Measurements from ENCODE around the gene SLC35A5. TPM values are rescaled to one million over a fixed set of nuclear protein-coding genes. Genes with fewer than 3 reads are reported as not detected.

The SLC35A5 gene
- total and polyA plus RNA-seq, 7 experiments from 2014 or later: 10.4 to 24.6 (median 20.6) TPM

GRCh38 chr3:112623213-112623612 is 61.4 kb downstream of the SLC35A5 start:
- Histone ChIP-seq H3K27me3 (ENCODE audit: control insufficient read depth in 2 of 2, insufficient read depth in 2 of 2, low read length in 2 of 2) (no peaks in the 10 kb centered on the region), H3K4me1 (ENCODE audit: control insufficient read depth in 2 of 2, insufficient read depth in 2 of 2, low read length in 2 of 2) (no peaks in the 10 kb centered on the region), H3K36me3 (ENCODE audit: control insufficient read depth in 2 of 3, insufficient read depth in 3 of 3, low read length in 3 of 3) (no peaks in the 10 kb centered on the region), H3K9me3 (ENCODE audit: control insufficient read depth in 2 of 3, low read length in 3 of 3) (no peaks in the 10 kb centered on the region), H3K27ac (ENCODE audit: low read depth, low read length) (no peak overlapping the region), H3K4me3 (ENCODE audit: low read length) (no peak overlapping the region)
- H3K27ac Mint-ChIP-seq: no peak overlapping the region
- ChIA-PET POLR2A (no interaction called here), CTCF (no interaction called here)
- intact Hi-C loops (cut with micrococcal nuclease): no loop called here
- no peak for ATAC-seq
- H3K4me1 Mint-ChIP-seq: peaks cover 0 to 2% (median 0%) of the 10 kb centered on the region in 7 donors
- peaks cover 0 to 22% (median 10%) of the 10 kb centered on the region in 5 donors for H3K27me3 Mint-ChIP-seq
- H3K4me3 Mint-ChIP-seq: no peak overlapping the region
- H3K36me3 Mint-ChIP-seq: no peaks in the 10 kb centered on the region
- H3K9me3 Mint-ChIP-seq: peaks cover 0 to 2% (median 0%) of the 10 kb centered on the region in 11 donors
- DNase-seq: no peak

DNA sequence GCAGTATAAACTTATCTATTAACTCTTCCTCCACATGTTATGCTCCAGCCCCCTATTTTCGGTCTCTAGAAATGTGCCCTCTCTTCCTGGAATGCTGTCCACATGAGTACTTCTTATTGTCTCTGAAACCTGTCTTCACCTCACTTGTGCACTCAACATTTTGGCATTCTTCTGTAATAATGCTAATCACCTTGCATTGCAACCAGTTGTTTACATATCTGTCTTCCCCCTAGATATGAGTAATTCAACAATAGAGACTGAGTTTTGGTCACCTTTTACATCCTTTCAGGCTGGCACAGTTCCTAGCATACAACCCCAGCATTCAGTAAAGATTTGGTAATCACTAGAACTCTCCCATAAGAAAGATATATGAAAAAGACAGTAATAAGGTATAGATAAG is 61.9 kb downstream of the SLC35A5 start:
- no peaks in the 10 kb centered on the region for H3K27me3 ChIP-seq (ENCODE audit: control insufficient read depth in 2 of 2, insufficient read depth in 2 of 2, low read length in 2 of 2)
- CTCF ChIA-PET: no interaction called here

DNA sequence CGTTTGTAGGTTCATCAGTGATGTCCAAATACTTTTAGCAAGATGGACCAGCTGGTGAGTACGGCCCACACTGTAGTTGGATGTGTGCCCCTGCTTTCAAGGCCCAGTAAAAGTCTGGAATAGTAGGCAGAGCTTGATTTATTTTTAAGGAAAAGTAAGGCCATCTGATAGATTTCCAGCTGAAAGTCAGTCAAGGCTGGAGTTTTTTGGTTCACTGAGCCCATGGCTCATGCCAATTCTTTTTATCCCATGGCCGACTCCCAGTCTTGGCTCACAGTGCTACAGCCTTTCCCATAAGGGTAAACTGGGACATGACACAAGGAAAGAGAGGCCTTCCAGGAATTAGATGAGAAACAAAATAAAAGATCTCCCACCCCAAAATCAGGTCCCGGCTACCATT is 65.6 kb downstream of the SLC35A5 start:
- Mint-ChIP-seq H3K9me3 (no peaks in the 10 kb centered on the region), H3K36me3 (no peaks in the 10 kb centered on the region), H3K4me1 (peaks cover 0 to 5% (median 0%) of the 10 kb centered on the region in 7 donors), H3K27me3 (peaks cover 0 to 16% (median 10%) of the 10 kb centered on the region in 5 donors), H3K4me3 (no peak overlapping the region), H3K27ac (no peak overlapping the region)
- Histone ChIP-seq H3K4me1 (ENCODE audit: control insufficient read depth in 2 of 2, insufficient read depth in 2 of 2, low read length in 2 of 2) (no peaks in the 10 kb centered on the region), H3K4me3 (ENCODE audit: low read length) (no peak overlapping the region), H3K27me3 (ENCODE audit: control insufficient read depth in 2 of 2, insufficient read depth in 2 of 2, low read length in 2 of 2) (no peaks in the 10 kb centered on the region), H3K9me3 (ENCODE audit: control insufficient read depth in 2 of 3, low read length in 3 of 3) (no peaks in the 10 kb centered on the region), H3K36me3 (ENCODE audit: control insufficient read depth in 2 of 3, insufficient read depth in 3 of 3, low read length in 3 of 3) (no peaks in the 10 kb centered on the region), H3K27ac (ENCODE audit: low read depth, low read length) (no peak overlapping the region)
- ChIA-PET CTCF (no interaction called here), POLR2A (no interaction called here)
- intact Hi-C loops (cut with micrococcal nuclease): no loop called here
- no peak for DNase-seq
- ATAC-seq: no peak

More for the DNA sequence above, 61.9 kb downstream of the SLC35A5 start:
- DNase-seq (no peak), ATAC-seq (no peak)
- Histone ChIP-seq H3K36me3 (ENCODE audit: control insufficient read depth in 2 of 3, insufficient read depth in 3 of 3, low read length in 3 of 3) (no peaks in the 10 kb centered on the region), H3K4me1 (ENCODE audit: control insufficient read depth in 2 of 2, insufficient read depth in 2 of 2, low read length in 2 of 2) (no peaks in the 10 kb centered on the region), H3K27ac (ENCODE audit: low read depth, low read length) (no peak overlapping the region), H3K4me3 (ENCODE audit: low read length) (no peak overlapping the region), H3K9me3 (ENCODE audit: control insufficient read depth in 2 of 3, low read length in 3 of 3) (no peaks in the 10 kb centered on the region)
- H3K4me1 Mint-ChIP-seq: peaks cover 0 to 2% (median 0%) of the 10 kb centered on the region in 7 donors
- intact Hi-C loops (cut with micrococcal nuclease): no loop called here
- H3K27me3 Mint-ChIP-seq: peaks cover 0 to 22% (median 10%) of the 10 kb centered on the region in 5 donors
- no peaks in the 10 kb centered on the region for H3K36me3 Mint-ChIP-seq
- no peak overlapping the region for H3K4me3 Mint-ChIP-seq
- peaks cover 0 to 2% (median 0%) of the 10 kb centered on the region in 11 donors for H3K9me3 Mint-ChIP-seq
- POLR2A ChIA-PET: no interaction called here
- no peak overlapping the region for H3K27ac Mint-ChIP-seq

- Mint-ChIP-seq H3K4me1 (peaks cover 0 to 5% (median 0%) of the 10 kb centered on the region in 7 donors), H3K27me3 (peaks cover 0 to 19% (median 9%) of the 10 kb centered on the region in 5 donors), H3K9me3 (no peaks in the 10 kb centered on the region), H3K27ac (no peak overlapping the region), H3K36me3 (no peaks in the 10 kb centered on the region), H3K4me3 (no peak overlapping the region)
- ATAC-seq (no peak), DNase-seq (no peak)
- Histone ChIP-seq H3K4me3 (ENCODE audit: low read length) (no peak overlapping the region), H3K27ac (ENCODE audit: low read depth, low read length) (no peak overlapping the region), H3K27me3 (ENCODE audit: control insufficient read depth in 2 of 2, insufficient read depth in 2 of 2, low read length in 2 of 2) (no peaks in the 10 kb centered on the region), H3K36me3 (ENCODE audit: control insufficient read depth in 2 of 3, insufficient read depth in 3 of 3, low read length in 3 of 3) (no peaks in the 10 kb centered on the region), H3K9me3 (ENCODE audit: control insufficient read depth in 2 of 3, low read length in 3 of 3) (no peaks in the 10 kb centered on the region), H3K4me1 (ENCODE audit: control insufficient read depth in 2 of 2, insufficient read depth in 2 of 2, low read length in 2 of 2) (no peaks in the 10 kb centered on the region)
- ChIA-PET POLR2A (no interaction called here), CTCF (no interaction called here)
- intact Hi-C loops (cut with micrococcal nuclease): no loop called here
These were observed 66.1 kb downstream of the SLC35A5 start for GRCh38 chr3:112627919-112628466.

DNA sequence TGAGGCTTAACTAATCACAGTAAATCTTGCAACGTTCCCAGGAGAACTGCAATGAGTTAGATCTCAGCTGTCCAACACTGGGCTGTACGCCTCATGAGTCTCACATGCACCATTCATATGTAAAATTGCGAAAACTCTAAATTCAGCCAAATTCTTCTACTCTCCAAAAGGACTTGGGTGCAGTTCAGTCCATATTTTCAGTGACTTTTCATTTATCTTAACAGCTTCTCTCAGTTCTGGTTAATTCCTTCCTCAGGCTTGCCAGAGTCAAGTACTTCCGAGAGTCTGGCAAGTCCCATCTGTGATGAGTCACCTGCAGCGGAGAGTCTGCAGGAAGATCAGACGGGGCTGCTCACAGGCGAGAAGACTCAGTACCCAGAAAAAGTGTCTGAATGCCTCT is 67.6 kb downstream of the SLC35A5 start:
- Histone ChIP-seq H3K4me3 (ENCODE audit: low read length) (no peak overlapping the region), H3K27me3 (ENCODE audit: control insufficient read depth in 2 of 2, insufficient read depth in 2 of 2, low read length in 2 of 2) (no peaks in the 10 kb centered on the region), H3K27ac (ENCODE audit: low read depth, low read length) (no peak overlapping the region), H3K9me3 (ENCODE audit: control insufficient read depth in 2 of 3, low read length in 3 of 3) (no peaks in the 10 kb centered on the region), H3K4me1 (ENCODE audit: control insufficient read depth in 2 of 2, insufficient read depth in 2 of 2, low read length in 2 of 2) (no peaks in the 10 kb centered on the region), H3K36me3 (ENCODE audit: control insufficient read depth in 2 of 3, insufficient read depth in 3 of 3, low read length in 3 of 3) (no peaks in the 10 kb centered on the region)
- peaks cover 0 to 5% (median 0%) of the 10 kb centered on the region in 7 donors for H3K4me1 Mint-ChIP-seq
- POLR2A ChIA-PET: no interaction called here
- DNase-seq: no peak
- peak; percentile 41 for ATAC-seq
- CTCF ChIA-PET: interaction anchor here (1.1 kb wide), 1 partner anchor 15 kb away, joined by 3 read pairs; no protein-coding TSS in a partner anchor
- no peak overlapping the region for H3K27ac Mint-ChIP-seq
- H3K36me3 Mint-ChIP-seq: no peaks in the 10 kb centered on the region
- H3K4me3 Mint-ChIP-seq: no peak overlapping the region
- peaks cover 0 to 15% (median 0%) of the 10 kb centered on the region in 5 donors for H3K27me3 Mint-ChIP-seq
- H3K9me3 Mint-ChIP-seq: no peaks in the 10 kb centered on the region
- intact Hi-C loops (cut with micrococcal nuclease): no loop called here

- Histone ChIP-seq H3K27me3 (ENCODE audit: control insufficient read depth in 2 of 2, insufficient read depth in 2 of 2, low read length in 2 of 2) (no peaks in the 10 kb centered on the region), H3K4me1 (ENCODE audit: control insufficient read depth in 2 of 2, insufficient read depth in 2 of 2, low read length in 2 of 2) (no peaks in the 10 kb centered on the region), H3K36me3 (ENCODE audit: control insufficient read depth in 2 of 3, insufficient read depth in 3 of 3, low read length in 3 of 3) (no peaks in the 10 kb centered on the region), H3K4me3 (ENCODE audit: low read length) (no peak overlapping the region), H3K27ac (ENCODE audit: low read depth, low read length) (no peak overlapping the region), H3K9me3 (ENCODE audit: control insufficient read depth in 2 of 3, low read length in 3 of 3) (no peaks in the 10 kb centered on the region)
- intact Hi-C loops (cut with micrococcal nuclease): no loop called here
- H3K9me3 Mint-ChIP-seq: no peaks in the 10 kb centered on the region
- H3K36me3 Mint-ChIP-seq: no peaks in the 10 kb centered on the region
- ChIA-PET POLR2A (no interaction called here), CTCF (interaction anchor here (0.6 kb wide), 1 partner anchor 23 kb away, joined by 5 read pairs; no protein-coding TSS in a partner anchor)
- ATAC-seq (no peak), DNase-seq (no peak)
- no peak overlapping the region for H3K27ac Mint-ChIP-seq
- H3K4me3 Mint-ChIP-seq: no peak overlapping the region
- peaks cover 0 to 11% (median 0%) of the 10 kb centered on the region in 5 donors for H3K27me3 Mint-ChIP-seq
- peaks cover 0 to 13% (median 0%) of the 10 kb centered on the region in 7 donors for H3K4me1 Mint-ChIP-seq
These were observed 69.4 kb downstream of the SLC35A5 start for GRCh38 chr3:112631257-112631656.

GRCh38 chr3:112632596-112632995 is 70.8 kb downstream of the SLC35A5 start:
- Histone ChIP-seq H3K27ac (ENCODE audit: low read depth, low read length) (no peak overlapping the region), H3K27me3 (ENCODE audit: control insufficient read depth in 2 of 2, insufficient read depth in 2 of 2, low read length in 2 of 2) (no peaks in the 10 kb centered on the region), H3K9me3 (ENCODE audit: control insufficient read depth in 2 of 3, low read length in 3 of 3) (no peaks in the 10 kb centered on the region), H3K4me1 (ENCODE audit: control insufficient read depth in 2 of 2, insufficient read depth in 2 of 2, low read length in 2 of 2) (no peaks in the 10 kb centered on the region), H3K4me3 (ENCODE audit: low read length) (no peak overlapping the region), H3K36me3 (ENCODE audit: control insufficient read depth in 2 of 3, insufficient read depth in 3 of 3, low read length in 3 of 3) (no peaks in the 10 kb centered on the region)
- no peaks in the 10 kb centered on the region for H3K36me3 Mint-ChIP-seq
- H3K27ac Mint-ChIP-seq: no peak overlapping the region
- ATAC-seq (no peak), DNase-seq (no peak)
- H3K4me3 Mint-ChIP-seq: no peak overlapping the region
- H3K27me3 Mint-ChIP-seq: peaks cover 0 to 8% (median 0%) of the 10 kb centered on the region in 5 donors
- H3K4me1 Mint-ChIP-seq: peaks cover 0 to 13% (median 0%) of the 10 kb centered on the region in 7 donors
- ChIA-PET CTCF (no interaction called here), POLR2A (no interaction called here)
- intact Hi-C loops (cut with micrococcal nuclease): no loop called here
- no peaks in the 10 kb centered on the region for H3K9me3 Mint-ChIP-seq
